Activated naive CD4-positive, alpha-beta T cell (primary cell): ENCODE data around the gene MSI2.
"Not testable (repeated sequence)": the region's sequence is repeated elsewhere in the genome, so short reads cannot be mapped to it uniquely, and the experiment has no call there.

ENCODE experiments used
- DNase-seq, 4 experiments: peaks; one replicate each; lab custom pipeline; 2025; lab: John Stamatoyannopoulos, UW

Gene MSI2

GRCh38 chr17:57255776-57256681 lies at the start of gene MSI2:
TSS of gene MSI2 (plus strand) at chr17:57256523. CDS start at chr17:57256743, 220 bp downstream.
- peak; percentile 42 to 89 (median 74) for DNase-seq

- no peak for DNase-seq
These were observed 49.4 kb upstream of the MSI2 start for GRCh38 chr17:57206928-57207327.

- no peak for DNase-seq
These were observed 48.9 kb upstream of the MSI2 start for GRCh38 chr17:57207396-57207795.

- DNase-seq = no peak
These were observed 46.1 kb upstream of the MSI2 start for GRCh38 chr17:57210224-57210553.

- DNase-seq = no peak
These were observed 45.3 kb upstream of the MSI2 start for GRCh38 chr17:57210972-57211411.

GRCh38 chr17:57211543-57211942 lies 44.8 kb upstream of the MSI2 start:
- no peak for DNase-seq

GRCh38 chr17:57213180-57213825 lies 43.0 kb upstream of the MSI2 start:
- DNase-seq = no peak

GRCh38 chr17:57215317-57215716 lies 41.0 kb upstream of the MSI2 start:
- no peak for DNase-seq

GRCh38 chr17:57221366-57222350 lies 34.7 kb upstream of the MSI2 start:
- no peak for DNase-seq

GRCh38 chr17:57222422-57222821 lies 33.9 kb upstream of the MSI2 start:
- DNase-seq = not testable (repeated sequence)

GRCh38 chr17:57225127-57225526 lies 31.2 kb upstream of the MSI2 start:
- no peak for DNase-seq

GRCh38 chr17:57226793-57227192 lies 29.5 kb upstream of the MSI2 start:
- no peak for DNase-seq

GRCh38 chr17:57228911-57229310 lies 27.4 kb upstream of the MSI2 start:
- no peak for DNase-seq

- DNase-seq = no peak
These were observed 22.1 kb upstream of the MSI2 start for GRCh38 chr17:57234061-57234738.

- no peak for DNase-seq
These were observed 21.6 kb upstream of the MSI2 start for GRCh38 chr17:57234739-57235092.

GRCh38 chr17:57235124-57235523 lies 21.2 kb upstream of the MSI2 start:
- no peak for DNase-seq

- DNase-seq = no peak
These were observed 19.5 kb upstream of the MSI2 start for GRCh38 chr17:57236686-57237299.

- DNase-seq = no peak
These were observed 15.7 kb upstream of the MSI2 start for GRCh38 chr17:57240648-57241047.

- no peak for DNase-seq
These were observed 14.2 kb upstream of the MSI2 start for GRCh38 chr17:57242148-57242547.

- DNase-seq = peak; percentile 18 to 66 (median 56)
These were observed 13.1 kb upstream of the MSI2 start for GRCh38 chr17:57243171-57243622.

- DNase-seq = no peak
These were observed 10.5 kb upstream of the MSI2 start for GRCh38 chr17:57245786-57246185.
